ENCODE measurements around the gene CDIP1.

The CDIP1 gene

DNA sequence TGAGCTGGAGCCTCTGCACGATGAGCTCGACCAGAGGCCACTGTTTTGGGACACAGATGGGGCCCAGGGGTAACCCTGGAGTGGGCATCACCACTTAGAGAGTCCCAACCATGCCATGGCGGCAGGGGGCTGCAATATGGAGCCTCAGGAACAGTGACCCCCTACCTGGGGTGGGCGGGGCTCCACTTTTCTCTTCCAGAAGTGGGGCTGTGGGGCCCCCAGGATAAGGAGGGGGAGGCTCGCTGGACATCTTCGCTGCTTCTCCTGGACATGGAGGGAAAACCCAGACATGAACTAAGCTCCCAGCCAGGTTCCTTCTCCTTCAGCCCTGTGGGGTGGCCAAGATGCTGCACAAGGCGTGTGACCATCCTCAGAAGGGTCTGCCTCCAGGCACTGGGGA is 24.7 kb downstream of the CDIP1 start:
- no peak for DNase-seq (ENCODE audit: low spot score)

- no peak for DNase-seq (ENCODE audit: low spot score)
Observed at GRCh38 chr16:4513086-4513860, 25.3 kb downstream of the CDIP1 start.

DNA sequence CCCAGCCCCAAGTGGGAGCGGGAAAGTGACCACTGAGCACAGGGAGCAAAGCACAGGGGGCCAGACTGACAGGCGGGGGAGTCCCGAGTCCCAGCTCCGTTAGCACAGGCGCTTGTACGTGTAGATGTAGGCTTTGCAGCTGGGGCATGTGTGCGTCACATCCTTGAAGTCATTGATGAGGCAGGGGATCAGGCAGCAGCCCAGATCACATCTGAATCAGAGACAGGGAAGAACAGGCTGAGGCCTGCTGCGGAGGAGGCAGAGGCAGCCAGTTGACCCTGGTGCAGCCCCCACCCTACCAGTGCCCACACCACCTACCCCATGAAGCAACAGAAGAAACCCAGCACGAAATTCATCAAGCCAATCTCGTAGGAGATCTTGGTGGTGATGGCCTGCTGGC is 26.1 kb downstream of the CDIP1 start:
- DNase-seq (ENCODE audit: low spot score), result no peak

GRCh38 chr16:4511441-4512082 is 27.0 kb downstream of the CDIP1 start:
- peak; percentile 86 for DNase-seq (ENCODE audit: low spot score)

GRCh38 chr16:4510747-4511426 is 27.7 kb downstream of the CDIP1 start:
- no peak for DNase-seq (ENCODE audit: low spot score)

GRCh38 chr16:4510131-4510530 is 28.4 kb downstream of the CDIP1 start:
- no peak for DNase-seq (ENCODE audit: low spot score)

- DNase-seq (ENCODE audit: low spot score), result no peak
Observed at GRCh38 chr16:4509420-4509819, 29.2 kb downstream of the CDIP1 start.

- no peak for DNase-seq (ENCODE audit: low spot score)
Observed at GRCh38 chr16:4508806-4509205, 29.8 kb downstream of the CDIP1 start.

DNA sequence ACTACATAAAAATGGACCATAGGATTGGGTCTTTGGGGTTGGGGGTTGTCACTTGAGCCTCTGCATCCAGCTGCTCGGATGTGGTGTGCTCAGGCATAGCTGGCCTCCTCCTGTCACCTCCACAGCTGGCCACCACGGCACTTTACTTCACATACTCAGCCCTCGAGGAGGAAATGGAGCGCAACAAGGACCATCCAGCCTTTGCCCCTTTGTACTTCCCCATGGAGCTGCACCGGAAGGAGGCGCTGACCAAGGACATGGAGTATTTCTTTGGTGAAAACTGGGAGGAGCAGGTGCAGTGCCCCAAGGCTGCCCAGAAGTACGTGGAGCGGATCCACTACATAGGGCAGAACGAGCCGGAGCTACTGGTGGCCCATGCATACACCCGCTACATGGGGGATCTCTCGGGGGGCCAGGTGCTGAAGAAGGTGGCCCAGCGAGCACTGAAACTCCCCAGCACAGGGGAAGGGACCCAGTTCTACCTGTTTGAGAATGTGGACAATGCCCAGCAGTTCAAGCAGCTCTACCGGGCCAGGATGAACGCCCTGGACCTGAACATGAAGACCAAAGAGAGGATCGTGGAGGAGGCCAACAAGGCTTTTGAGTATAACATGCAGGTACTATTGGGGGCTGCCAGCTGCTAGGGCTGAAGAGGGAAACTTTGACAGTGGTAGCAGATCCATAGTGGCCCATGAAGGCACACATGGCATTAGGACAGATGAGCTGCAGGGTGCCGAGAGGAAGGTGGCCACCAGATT is 30.8 kb downstream of the CDIP1 start:
- DNase-seq (ENCODE audit: low spot score), result no peak

GRCh38 chr16:4506450-4506849 is 32.1 kb downstream of the CDIP1 start:
- DNase-seq (ENCODE audit: low spot score), result peak; percentile 80

GRCh38 chr16:4505356-4506147 is 33.0 kb downstream of the CDIP1 start:
- no peak for DNase-seq (ENCODE audit: low spot score)

GRCh38 chr16:4501071-4501478 is 37.5 kb downstream of the CDIP1 start:
- DNase-seq (ENCODE audit: low spot score), result no peak

DNA sequence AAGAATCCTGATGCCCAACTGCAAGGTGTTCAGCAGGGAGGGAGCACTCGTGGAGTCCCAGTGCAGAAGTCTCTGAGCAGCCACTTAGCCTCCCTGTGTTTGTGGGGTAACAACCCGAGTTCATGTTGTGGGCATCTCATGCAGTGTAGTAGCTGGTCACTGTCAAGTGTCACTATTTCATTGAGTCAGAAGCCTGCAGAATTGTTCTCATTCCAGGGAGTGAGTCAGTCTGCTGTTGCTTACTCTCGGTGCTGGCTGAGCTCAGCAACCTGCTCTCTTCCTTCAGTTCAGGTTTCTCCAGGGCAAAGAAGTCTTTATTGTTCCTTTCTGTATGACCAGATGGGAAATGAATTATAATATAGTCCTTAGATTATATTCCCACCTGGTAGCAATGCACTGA is 38.3 kb downstream of the CDIP1 start:
- no peak for DNase-seq (ENCODE audit: low spot score)

DNA sequence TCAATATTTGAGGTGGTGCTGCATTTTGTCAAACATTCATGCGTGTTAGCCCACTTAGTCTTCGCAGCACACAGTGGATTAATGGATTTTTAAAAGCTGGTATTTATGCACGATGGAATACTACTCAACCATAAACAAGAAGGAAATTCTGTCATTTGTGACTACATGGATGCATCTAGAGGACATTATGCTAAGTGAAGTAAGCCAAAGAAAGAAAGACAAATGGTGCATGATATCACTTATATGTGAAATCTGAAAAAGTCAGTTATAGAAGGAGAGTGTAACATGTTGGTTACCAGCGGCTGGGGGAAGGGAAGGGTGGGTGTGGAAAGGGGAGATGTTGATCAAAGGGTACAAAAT is 39.4 kb downstream of the CDIP1 start:
- no peak for DNase-seq (ENCODE audit: low spot score)

DNA sequence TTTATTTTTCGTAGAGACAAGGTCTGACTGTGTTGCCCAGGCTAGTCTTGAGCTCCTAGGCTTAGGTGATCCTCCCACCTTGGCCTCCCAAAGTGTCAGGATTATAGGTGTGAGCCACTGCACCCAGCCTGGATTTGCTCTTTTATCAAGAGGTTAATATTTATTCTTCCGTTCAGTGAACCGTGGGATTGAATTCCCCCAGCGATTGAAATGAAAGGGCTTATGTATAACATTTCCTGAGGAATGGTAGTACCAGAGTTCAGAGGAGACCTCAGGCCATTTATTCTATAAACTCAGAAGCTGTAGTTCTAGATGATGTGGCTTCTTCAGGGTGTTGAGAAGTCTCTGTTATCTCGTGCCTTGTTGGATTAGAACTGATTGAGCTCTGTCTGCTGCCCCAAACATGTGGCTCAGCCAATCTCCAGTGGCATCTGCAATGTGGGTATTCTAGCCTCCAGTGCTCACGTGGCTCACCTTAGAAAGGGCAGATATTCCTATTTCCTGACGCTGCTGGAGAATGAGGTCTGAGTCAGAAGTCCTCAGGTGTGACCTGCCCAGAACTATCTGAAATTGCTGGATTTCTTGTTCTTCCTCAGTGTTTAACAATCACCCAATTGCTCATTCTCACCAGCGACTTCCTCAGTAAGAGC is 39.9 kb downstream of the CDIP1 start:
- DNase-seq (ENCODE audit: low spot score), result no peak

GRCh38 chr16:4496305-4496704 is 42.3 kb downstream of the CDIP1 start:
- DNase-seq (ENCODE audit: low spot score), result no peak

GRCh38 chr16:4495766-4496165 is 42.8 kb downstream of the CDIP1 start:
- DNase-seq (ENCODE audit: low spot score), result no peak

GRCh38 chr16:4494746-4495490 is 43.7 kb downstream of the CDIP1 start:
- no peak for DNase-seq (ENCODE audit: low spot score)

DNA sequence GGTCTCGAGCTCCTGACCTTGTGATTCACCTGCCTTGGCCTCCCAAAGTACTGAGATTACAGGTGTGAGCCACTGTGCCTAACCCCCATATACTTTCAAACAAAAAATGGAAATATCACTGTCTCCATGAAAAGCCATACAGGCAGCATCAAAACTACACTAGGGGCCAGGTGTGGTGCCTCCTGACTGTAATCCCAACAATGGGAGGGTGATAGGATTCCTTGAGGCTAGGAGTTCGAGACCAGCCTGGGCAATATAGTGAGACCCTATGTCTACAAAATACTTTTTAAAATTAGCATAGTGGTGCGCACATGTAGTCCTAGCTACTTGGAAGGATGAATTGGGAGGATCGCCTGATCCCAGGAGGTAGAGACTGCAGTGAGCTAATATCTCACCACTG is 46.7 kb downstream of the CDIP1 start:
- no peak for DNase-seq (ENCODE audit: low spot score)

- DNase-seq (ENCODE audit: low spot score), result no peak
Observed at GRCh38 chr16:4489030-4489429, 49.5 kb downstream of the CDIP1 start.

Data from iPS-NIHi11 (cell line).